Activated CD4-positive, alpha-beta T cell treated with anti-CD3 and anti-CD28 coated beads for 1 hour (primary cell): ENCODE results near the gene SPRR2G.
"Not testable (repeated sequence)": the region's sequence is repeated elsewhere in the genome, so short reads cannot be mapped to it uniquely, and the experiment has no call there.

Experiments used
- DNase-seq: peaks from one replicate; pipeline ENCODE4 v3.0.0-alpha.2; 2020

SPRR2G gene

GRCh38 chr1:153112454-153112853, 38.2 kb downstream of the SPRR2G start:
- not testable (repeated sequence) for DNase-seq

- DNase-seq = no peak
These were observed 50.4 kb downstream of the SPRR2G start for GRCh38 chr1:153100245-153100644.
